ENCODE results near the gene MACO1. TPM values are rescaled to one million over a fixed set of nuclear protein-coding genes. Genes with fewer than 3 reads are reported as not detected.
A peak's percentile ranks its signal among the peaks of the same experiment; 100 is the strongest.

Gene MACO1
- total RNA-seq, 1 experiment from 2014 or later: 9.6 TPM

- CTCF ChIA-PET: no interaction called here
Observed at GRCh38 chr1:25435397-25436108, 4.9 kb downstream of the MACO1 start.

GRCh38 chr1:25437672-25438071 is 7.0 kb downstream of the MACO1 start:
- intact Hi-C loops (cut with micrococcal nuclease; ENCODE audit: unreplicated experiment): no loop called here
- Histone ChIP-seq H2AFZ (no peak overlapping the region), H3K36me3 (ENCODE audit: low read depth) (no peaks in the 10 kb centered on the region), H4K20me1 (ENCODE audit: insufficient read depth) (no peaks in the 10 kb centered on the region), H3K9me2 (ENCODE audit: insufficient read depth) (no peaks in the 10 kb centered on the region), H3K4me2 (no peak overlapping the region), H3K4me1 (replicated peaks; ENCODE audit: insufficient read depth) (peaks cover under 1% of the 10 kb centered on the region; the same call in 1 of the 2 replicates), H3K27me3 (ENCODE audit: insufficient read depth, low read depth) (no peaks in the 10 kb centered on the region), H3K79me2 (ENCODE audit: low read depth) (peaks cover 8% of the 10 kb centered on the region), H3K9me3 (ENCODE audit: insufficient read depth, low read depth) (no peaks in the 10 kb centered on the region), H3K27ac (no peak overlapping the region), H3K4me3 (no peak overlapping the region), H3F3A (ENCODE audit: insufficient read depth, low read depth) (no peaks in the 10 kb centered on the region; the same call in 1 of the 2 replicates)
- ChIA-PET CTCF (interaction anchor here (0.7 kb wide), 2 partner anchors 232 to 388 kb away, joined by 6 to 13 read pairs; no protein-coding TSS in a partner anchor), POLR2A (ENCODE audit: unreplicated experiment) (no interaction called here)
- TF ChIP-seq CTCF (conservative IDR thresholded peaks at IDR 0.05) (no peak), EZH2 (IDR thresholded peaks at IDR 0.05; ENCODE audit: low read depth) (no peak)
- no peak for DNase-seq
- BruUV-seq (replicated peaks): no TSS peak

More at GRCh38 chr1:25435397-25436108, 4.9 kb downstream of the MACO1 start:
- Histone ChIP-seq H3K79me2 (ENCODE audit: low read depth) (peaks cover 19% of the 10 kb centered on the region), H3K4me1 (replicated peaks; ENCODE audit: insufficient read depth) (peaks cover 10% of the 10 kb centered on the region; the same call in 1 of the 2 replicates), H2AFZ (no peak overlapping the region), H3K27ac (no peak overlapping the region), H3K9me3 (ENCODE audit: insufficient read depth, low read depth) (no peaks in the 10 kb centered on the region), H3K27me3 (ENCODE audit: insufficient read depth, low read depth) (no peaks in the 10 kb centered on the region), H3K4me2 (peak overlapping the region; percentile 64), H3F3A (ENCODE audit: insufficient read depth, low read depth) (no peaks in the 10 kb centered on the region; the same call in 1 of the 2 replicates), H3K9me2 (ENCODE audit: insufficient read depth) (no peaks in the 10 kb centered on the region), H4K20me1 (ENCODE audit: insufficient read depth) (no peaks in the 10 kb centered on the region), H3K4me3 (no peak overlapping the region), H3K36me3 (ENCODE audit: low read depth) (no peaks in the 10 kb centered on the region)
- no peak for DNase-seq
- BruUV-seq (replicated peaks): no TSS peak
- intact Hi-C loops (cut with micrococcal nuclease; ENCODE audit: unreplicated experiment): no loop called here
- POLR2A ChIA-PET (ENCODE audit: unreplicated experiment): no interaction called here
- no peak for TF ChIP-seq CTCF (conservative IDR thresholded peaks at IDR 0.05)
- no peak for TF ChIP-seq EZH2 (IDR thresholded peaks at IDR 0.05; ENCODE audit: low read depth)

- Histone ChIP-seq H3K9me3 (ENCODE audit: insufficient read depth, low read depth) (no peaks in the 10 kb centered on the region), H3F3A (ENCODE audit: insufficient read depth, low read depth) (no peaks in the 10 kb centered on the region; the same call in 1 of the 2 replicates), H3K9me2 (ENCODE audit: insufficient read depth) (no peaks in the 10 kb centered on the region), H3K27ac (no peak overlapping the region), H3K4me3 (no peak overlapping the region), H3K4me1 (replicated peaks; ENCODE audit: insufficient read depth) (peaks cover 5% of the 10 kb centered on the region; the same call in 1 of the 2 replicates), H4K20me1 (ENCODE audit: insufficient read depth) (no peaks in the 10 kb centered on the region), H3K4me2 (no peak overlapping the region), H2AFZ (no peak overlapping the region), H3K36me3 (ENCODE audit: low read depth) (no peaks in the 10 kb centered on the region), H3K79me2 (ENCODE audit: low read depth) (no peaks in the 10 kb centered on the region), H3K27me3 (ENCODE audit: insufficient read depth, low read depth) (no peaks in the 10 kb centered on the region)
- ChIA-PET CTCF (no interaction called here), POLR2A (ENCODE audit: unreplicated experiment) (no interaction called here)
- TF ChIP-seq EZH2 (IDR thresholded peaks at IDR 0.05; ENCODE audit: low read depth) (no peak), CTCF (conservative IDR thresholded peaks at IDR 0.05) (no peak)
- BruUV-seq (replicated peaks): no TSS peak
- intact Hi-C loops (cut with micrococcal nuclease; ENCODE audit: unreplicated experiment): no loop called here
- DNase-seq: no peak
Observed at GRCh38 chr1:25439287-25439686, 8.6 kb downstream of the MACO1 start.

Data from PC-9 (cell line).